ENCODE data around the gene NPRL2. TPM values are rescaled to one million over a fixed set of nuclear protein-coding genes. Genes with fewer than 3 reads are reported as not detected.

Gene NPRL2
- total and polyA plus RNA-seq, 2 of the 13 experiments (the other 11 are each of a cell fraction or from before 2014, with no cell fraction given), result 30.6 to 51.4 TPM

DNA sequence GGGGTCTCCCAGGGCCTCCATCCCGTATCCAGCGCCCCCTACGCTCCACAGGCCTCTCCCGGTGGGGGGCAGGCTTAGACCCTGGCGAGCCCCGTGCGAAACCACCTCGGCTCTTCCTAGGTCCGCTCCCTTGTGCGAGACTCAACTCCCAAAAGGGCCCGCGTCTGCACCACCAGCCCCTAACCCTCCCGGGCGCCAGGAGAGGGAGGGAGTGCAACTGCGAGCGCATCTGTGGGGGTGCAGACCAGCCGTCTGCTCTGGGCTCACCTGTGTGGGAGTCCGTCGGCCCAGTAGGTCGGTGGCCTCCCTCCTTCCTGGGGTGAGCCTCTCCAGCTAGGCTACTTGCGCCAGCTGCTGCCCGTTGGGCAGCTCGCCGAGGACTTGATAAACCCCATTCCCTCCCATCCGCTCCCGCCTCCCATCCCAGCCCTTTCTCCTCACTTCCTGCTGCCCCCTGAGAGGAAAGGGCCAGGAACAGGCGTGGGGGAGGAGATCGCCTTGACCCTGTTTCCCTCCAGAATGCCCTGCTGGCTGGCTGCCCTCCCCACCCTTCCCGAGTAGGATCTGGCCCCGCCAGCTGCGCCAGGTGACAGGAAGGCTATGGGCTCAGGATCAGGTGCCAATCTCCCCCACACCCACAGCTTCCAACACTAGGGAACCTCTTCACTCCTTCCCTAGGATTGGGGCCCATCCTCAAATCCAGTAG, 28.0 kb downstream of the NPRL2 start, which contains the start of gene HYAL2 (continued):
- no peak for TF ChIP-seq ZNF562 (CRISPR knock-in tag; IDR thresholded peaks at IDR 0.05; ENCODE audit: borderline replicate concordance)
- TF ChIP-seq ZNF33B (CRISPR knock-in tag; IDR thresholded peaks at IDR 0.05), result no peak
- TF ChIP-seq, protein P1, sequence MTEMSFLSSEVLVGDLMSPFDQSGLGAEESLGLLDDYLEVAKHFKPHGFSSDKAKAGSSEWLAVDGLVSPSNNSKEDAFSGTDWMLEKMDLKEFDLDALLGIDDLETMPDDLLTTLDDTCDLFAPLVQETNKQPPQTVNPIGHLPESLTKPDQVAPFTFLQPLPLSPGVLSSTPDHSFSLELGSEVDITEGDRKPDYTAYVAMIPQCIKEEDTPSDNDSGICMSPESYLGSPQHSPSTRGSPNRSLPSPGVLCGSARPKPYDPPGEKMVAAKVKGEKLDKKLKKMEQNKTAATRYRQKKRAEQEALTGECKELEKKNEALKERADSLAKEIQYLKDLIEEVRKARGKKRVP (CRISPR knock-in tag; IDR thresholded peaks at IDR 0.05), result no peak
- TF ChIP-seq ZNF432 (CRISPR knock-in tag; IDR thresholded peaks at IDR 0.05; ENCODE audit: borderline replicate concordance), result no peak
- TF ChIP-seq NPAS2 (CRISPR knock-in tag; IDR thresholded peaks at IDR 0.05; ENCODE audit: borderline replicate concordance), result no peak
- TF ChIP-seq, protein P2, sequence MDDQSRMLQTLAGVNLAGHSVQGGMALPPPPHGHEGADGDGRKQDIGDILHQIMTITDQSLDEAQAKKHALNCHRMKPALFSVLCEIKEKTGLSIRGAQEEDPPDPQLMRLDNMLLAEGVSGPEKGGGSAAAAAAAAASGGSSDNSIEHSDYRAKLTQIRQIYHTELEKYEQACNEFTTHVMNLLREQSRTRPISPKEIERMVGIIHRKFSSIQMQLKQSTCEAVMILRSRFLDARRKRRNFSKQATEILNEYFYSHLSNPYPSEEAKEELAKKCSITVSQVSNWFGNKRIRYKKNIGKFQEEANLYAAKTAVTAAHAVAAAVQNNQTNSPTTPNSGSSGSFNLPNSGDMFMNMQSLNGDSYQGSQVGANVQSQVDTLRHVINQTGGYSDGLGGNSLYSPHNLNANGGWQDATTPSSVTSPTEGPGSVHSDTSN (CRISPR knock-in tag; IDR thresholded peaks at IDR 0.05; ENCODE audit: borderline replicate concordance), result no peak
- no peak for TF ChIP-seq ZNF747 (CRISPR knock-in tag; IDR thresholded peaks at IDR 0.05; ENCODE audit: borderline replicate concordance)
- TF ChIP-seq SALL1 (CRISPR knock-in tag; IDR thresholded peaks at IDR 0.05), result no peak
- no peak for TF ChIP-seq ZSCAN22 (CRISPR knock-in tag; IDR thresholded peaks at IDR 0.05)
- TF ChIP-seq, protein P3, sequence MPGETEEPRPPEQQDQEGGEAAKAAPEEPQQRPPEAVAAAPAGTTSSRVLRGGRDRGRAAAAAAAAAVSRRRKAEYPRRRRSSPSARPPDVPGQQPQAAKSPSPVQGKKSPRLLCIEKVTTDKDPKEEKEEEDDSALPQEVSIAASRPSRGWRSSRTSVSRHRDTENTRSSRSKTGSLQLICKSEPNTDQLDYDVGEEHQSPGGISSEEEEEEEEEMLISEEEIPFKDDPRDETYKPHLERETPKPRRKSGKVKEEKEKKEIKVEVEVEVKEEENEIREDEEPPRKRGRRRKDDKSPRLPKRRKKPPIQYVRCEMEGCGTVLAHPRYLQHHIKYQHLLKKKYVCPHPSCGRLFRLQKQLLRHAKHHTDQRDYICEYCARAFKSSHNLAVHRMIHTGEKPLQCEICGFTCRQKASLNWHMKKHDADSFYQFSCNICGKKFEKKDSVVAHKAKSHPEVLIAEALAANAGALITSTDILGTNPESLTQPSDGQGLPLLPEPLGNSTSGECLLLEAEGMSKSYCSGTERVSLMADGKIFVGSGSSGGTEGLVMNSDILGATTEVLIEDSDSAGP (CRISPR knock-in tag; IDR thresholded peaks at IDR 0.05; ENCODE audit: borderline replicate concordance), result no peak
- TF ChIP-seq, protein P4, sequence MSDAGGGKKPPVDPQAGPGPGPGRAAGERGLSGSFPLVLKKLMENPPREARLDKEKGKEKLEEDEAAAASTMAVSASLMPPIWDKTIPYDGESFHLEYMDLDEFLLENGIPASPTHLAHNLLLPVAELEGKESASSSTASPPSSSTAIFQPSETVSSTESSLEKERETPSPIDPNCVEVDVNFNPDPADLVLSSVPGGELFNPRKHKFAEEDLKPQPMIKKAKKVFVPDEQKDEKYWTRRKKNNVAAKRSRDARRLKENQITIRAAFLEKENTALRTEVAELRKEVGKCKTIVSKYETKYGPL (CRISPR knock-in tag; IDR thresholded peaks at IDR 0.05), result no peak
- peak; percentile 85; the same call in 1 of the 2 replicates for TF ChIP-seq PCBP1 (IDR thresholded peaks at IDR 0.05; ENCODE audit: borderline replicate concordance, low read depth, low read length)
- TF ChIP-seq DPF2 (CRISPR knock-in tag; IDR thresholded peaks at IDR 0.05; ENCODE audit: borderline replicate concordance, low read depth), result no peak
- TF ChIP-seq, protein P5, sequence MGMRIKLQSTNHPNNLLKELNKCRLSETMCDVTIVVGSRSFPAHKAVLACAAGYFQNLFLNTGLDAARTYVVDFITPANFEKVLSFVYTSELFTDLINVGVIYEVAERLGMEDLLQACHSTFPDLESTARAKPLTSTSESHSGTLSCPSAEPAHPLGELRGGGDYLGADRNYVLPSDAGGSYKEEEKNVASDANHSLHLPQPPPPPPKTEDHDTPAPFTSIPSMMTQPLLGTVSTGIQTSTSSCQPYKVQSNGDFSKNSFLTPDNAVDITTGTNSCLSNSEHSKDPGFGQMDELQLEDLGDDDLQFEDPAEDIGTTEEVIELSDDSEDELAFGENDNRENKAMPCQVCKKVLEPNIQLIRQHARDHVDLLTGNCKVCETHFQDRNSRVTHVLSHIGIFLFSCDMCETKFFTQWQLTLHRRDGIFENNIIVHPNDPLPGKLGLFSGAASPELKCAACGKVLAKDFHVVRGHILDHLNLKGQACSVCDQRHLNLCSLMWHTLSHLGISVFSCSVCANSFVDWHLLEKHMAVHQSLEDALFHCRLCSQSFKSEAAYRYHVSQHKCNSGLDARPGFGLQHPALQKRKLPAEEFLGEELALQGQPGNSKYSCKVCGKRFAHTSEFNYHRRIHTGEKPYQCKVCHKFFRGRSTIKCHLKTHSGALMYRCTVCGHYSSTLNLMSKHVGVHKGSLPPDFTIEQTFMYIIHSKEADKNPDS (CRISPR knock-in tag; IDR thresholded peaks at IDR 0.05), result no peak
- no peak for TF ChIP-seq ZNF678 (CRISPR knock-in tag; IDR thresholded peaks at IDR 0.05)
- TF ChIP-seq POGZ (CRISPR knock-in tag; IDR thresholded peaks at IDR 0.05), result no peak
- no peak for TF ChIP-seq GLI4 (CRISPR knock-in tag; IDR thresholded peaks at IDR 0.05; ENCODE audit: borderline replicate concordance)
- TF ChIP-seq SATB2 (CRISPR knock-in tag; IDR thresholded peaks at IDR 0.05), result no peak
- TF ChIP-seq, protein P6, sequence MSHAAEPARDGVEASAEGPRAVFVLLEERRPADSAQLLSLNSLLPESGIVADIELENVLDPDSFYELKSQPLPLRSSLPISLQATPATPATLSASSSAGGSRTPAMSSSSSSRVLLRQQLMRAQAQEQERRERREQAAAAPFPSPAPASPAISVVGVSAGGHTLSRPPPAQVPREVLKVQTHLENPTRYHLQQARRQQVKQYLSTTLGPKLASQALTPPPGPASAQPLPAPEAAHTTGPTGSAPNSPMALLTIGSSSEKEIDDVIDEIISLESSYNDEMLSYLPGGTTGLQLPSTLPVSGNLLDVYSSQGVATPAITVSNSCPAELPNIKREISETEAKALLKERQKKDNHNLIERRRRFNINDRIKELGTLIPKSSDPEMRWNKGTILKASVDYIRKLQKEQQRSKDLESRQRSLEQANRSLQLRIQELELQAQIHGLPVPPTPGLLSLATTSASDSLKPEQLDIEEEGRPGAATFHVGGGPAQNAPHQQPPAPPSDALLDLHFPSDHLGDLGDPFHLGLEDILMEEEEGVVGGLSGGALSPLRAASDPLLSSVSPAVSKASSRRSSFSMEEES (CRISPR knock-in tag; IDR thresholded peaks at IDR 0.05), result no peak
- no peak; the same call in 1 of the 2 replicates for TF ChIP-seq ZNF274 (CRISPR knock-in tag; IDR thresholded peaks at IDR 0.05)
- peak; percentile 46; the same call in 1 of the 2 replicates for TF ChIP-seq MEIS1 (CRISPR knock-in tag; IDR thresholded peaks at IDR 0.05; ENCODE audit: borderline replicate concordance)

All from HepG2 (cell line).